Skeletal muscle satellite cell (primary cell): Measurements from ENCODE around the gene TCIRG1.

Experiments used
- H3K27me3 ChIP-seq: 2 replicates; pipeline ENCODE4 v1.7.0; 2013; ENCODE audit warnings: low read length; ENCODE audit not compliant: control insufficient read depth, insufficient read depth
- H3K36me3 ChIP-seq: 2 replicates; pipeline ENCODE4 v1.7.0; 2013; ENCODE audit warnings: mild to moderate bottlenecking, control low read depth, low read length; ENCODE audit not compliant: insufficient read depth
- H3K4me1 ChIP-seq: 2 replicates; pipeline ENCODE4 v1.7.0; 2013; ENCODE audit warnings: low read length; ENCODE audit not compliant: control insufficient read depth, insufficient read depth
- H3K4me2 ChIP-seq: 2 replicates; pipeline ENCODE4 v1.7.0; 2013; ENCODE audit warnings: mild to moderate bottlenecking, low read length
- H3K4me3 ChIP-seq: 2 replicates; pipeline ENCODE4 v1.7.0; 2013; ENCODE audit warnings: low read length
- H3K9ac ChIP-seq: 2 replicates; pipeline ENCODE4 v1.7.0; 2013; ENCODE audit warnings: mild to moderate bottlenecking, low read depth, low read length, moderate library complexity
- H3K9me3 ChIP-seq: replicated peaks from 2 replicates; pipeline ENCODE4 v1.7.0; 2013; ENCODE audit warnings: mild to moderate bottlenecking, control low read depth, low read length

The TCIRG1 gene

DNA sequence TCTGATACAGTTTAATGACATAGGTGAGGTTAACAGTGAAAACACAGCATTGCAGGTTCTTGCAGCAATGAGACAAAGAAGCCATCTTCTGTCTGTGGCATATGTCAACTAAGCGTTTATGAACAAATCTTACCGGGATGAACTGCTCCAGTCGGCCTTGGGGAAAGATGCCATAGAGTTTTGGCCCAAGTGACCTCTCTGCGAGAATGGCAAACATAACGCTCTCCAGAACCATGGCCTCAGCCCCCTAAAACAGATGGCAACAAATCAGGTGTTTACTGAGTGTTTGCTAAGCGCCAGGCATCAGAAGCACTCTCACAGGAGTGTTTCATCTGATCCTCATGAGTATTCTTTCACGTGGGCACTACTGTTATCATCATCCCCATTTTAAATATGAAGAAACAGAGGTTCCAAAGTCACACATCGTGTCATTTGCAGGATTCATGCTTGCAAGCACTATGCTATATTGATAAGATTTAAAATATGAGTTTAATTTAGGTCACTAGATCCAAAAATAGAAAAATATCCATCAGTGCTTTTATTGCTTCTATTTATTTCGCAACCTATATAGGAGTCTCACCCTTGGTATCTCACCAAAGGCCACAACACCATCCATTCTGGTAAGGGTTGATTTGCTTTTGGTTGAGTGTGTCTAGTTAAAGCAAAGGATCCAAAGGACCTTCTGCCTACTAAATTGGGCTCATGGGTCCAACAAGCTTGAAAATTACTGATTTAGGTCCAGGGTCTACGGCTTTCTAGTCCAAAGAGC, 35.9 kb downstream of the TCIRG1 start:
- Histone ChIP-seq H3K4me3 (no peak overlapping the region), H3K4me1 (no peaks in the 10 kb centered on the region), H3K9ac (no peak overlapping the region), H3K36me3 (peaks cover 8% of the 10 kb centered on the region), H3K9me3 (no peaks in the 10 kb centered on the region), H3K4me2 (no peak overlapping the region), H3K27me3 (no peaks in the 10 kb centered on the region)

DNA sequence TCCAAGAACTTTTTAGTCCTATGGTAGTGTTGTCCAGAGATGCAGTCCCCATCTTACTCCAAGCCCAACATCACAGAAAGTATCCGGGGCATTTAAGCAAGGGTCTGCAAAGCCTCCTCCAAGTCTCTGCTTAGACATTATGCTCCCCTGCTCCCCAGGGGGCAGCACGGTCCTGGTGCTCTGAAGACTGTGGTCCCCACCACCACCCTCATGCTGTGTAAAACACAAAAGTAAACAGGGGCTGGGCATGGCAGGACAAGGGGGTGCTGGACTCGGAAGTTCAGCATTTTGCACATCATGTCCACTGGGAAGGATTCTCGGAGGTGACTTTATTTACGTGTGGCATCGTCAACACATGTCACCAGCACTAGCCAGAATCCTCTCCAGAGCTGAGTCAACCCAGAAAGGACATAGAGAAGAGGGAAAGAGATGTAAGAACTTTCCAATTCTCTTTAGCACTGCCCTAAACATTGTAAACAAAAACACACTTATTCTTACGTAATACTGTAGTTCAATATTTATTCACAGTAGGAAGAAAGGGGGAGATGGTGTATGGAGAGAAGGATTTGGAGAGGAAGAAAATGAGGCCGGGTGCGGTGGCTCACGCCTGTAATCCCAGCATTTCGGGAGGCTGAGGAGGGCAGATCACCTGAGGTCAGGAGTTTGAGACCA, 37.7 kb downstream of the TCIRG1 start:
- Histone ChIP-seq H3K36me3 (no peaks in the 10 kb centered on the region), H3K4me3 (no peak overlapping the region), H3K4me2 (no peak overlapping the region), H3K9me3 (no peaks in the 10 kb centered on the region), H3K4me1 (no peaks in the 10 kb centered on the region), H3K9ac (no peak overlapping the region), H3K27me3 (no peaks in the 10 kb centered on the region)

DNA sequence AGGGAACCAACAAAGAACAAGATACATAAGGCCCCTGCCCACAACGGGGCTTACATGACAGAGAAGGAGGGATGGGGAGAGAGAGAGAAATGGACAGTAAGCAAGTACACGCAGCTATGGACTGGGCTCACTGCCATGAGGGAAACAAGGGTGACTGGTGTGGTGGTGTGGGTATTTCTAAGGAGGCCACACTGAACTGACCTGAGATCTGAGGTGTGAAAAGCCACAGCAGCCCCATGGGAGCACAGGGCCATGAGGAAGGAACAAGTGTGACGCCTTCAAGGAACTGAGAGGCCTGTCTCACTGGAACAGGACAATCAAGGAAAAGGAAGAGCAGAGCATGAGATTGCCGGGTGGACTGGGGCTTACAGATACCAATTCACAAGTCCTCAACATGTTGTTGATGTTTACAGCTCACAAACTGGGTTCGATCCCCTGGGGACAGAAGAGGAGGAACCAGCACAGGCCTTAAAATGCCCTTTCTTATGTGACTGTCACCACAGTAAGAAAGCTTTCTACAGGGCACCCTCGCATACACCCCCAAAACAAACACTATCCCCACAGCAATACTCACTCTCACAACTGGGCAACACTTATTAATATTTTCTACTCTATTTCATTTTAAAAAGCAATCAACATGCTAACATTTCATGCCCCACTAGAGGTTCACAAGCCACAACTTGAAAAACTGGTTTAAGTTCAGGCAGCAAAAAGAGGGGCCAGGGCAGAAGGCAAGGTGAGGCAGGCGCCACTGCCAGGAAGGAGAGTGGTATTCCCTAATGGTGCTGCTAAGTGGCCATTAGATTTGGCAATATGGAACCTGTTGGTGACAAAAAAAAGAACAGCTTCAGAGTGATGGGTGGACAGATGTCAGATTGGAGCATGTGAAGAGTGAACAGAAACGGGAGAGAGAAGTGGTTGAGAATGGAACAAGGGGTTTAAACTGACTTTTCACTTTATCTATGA, 39.1 kb downstream of the TCIRG1 start:
- Histone ChIP-seq H3K27me3 (no peaks in the 10 kb centered on the region), H3K9ac (no peak overlapping the region), H3K4me1 (no peaks in the 10 kb centered on the region), H3K4me2 (no peak overlapping the region), H3K4me3 (no peak overlapping the region), H3K9me3 (no peaks in the 10 kb centered on the region), H3K36me3 (no peaks in the 10 kb centered on the region)

DNA sequence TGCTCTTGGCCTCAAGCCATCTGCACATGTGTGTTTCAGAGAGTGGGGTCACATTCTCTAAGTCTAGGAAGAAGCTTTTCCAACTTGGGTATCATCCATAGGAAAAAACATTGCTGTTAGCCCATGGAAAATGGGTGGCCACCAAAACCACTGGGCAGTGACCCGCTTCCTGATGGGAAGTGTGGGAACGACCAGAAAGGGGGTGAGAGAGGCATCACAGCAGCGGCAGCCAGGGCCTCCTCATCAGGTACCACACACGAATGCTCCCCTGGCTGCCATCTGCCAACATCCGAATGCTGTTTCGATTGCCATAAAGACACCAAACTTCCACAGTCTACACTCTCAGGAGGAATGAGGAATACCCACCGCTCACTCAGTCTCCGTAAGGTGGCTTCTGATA, 42.0 kb downstream of the TCIRG1 start:
- H3K27me3 ChIP-seq = no peaks in the 10 kb centered on the region
- no peaks in the 10 kb centered on the region for H3K4me1 ChIP-seq
- no peaks in the 10 kb centered on the region for H3K36me3 ChIP-seq
- H3K9me3 ChIP-seq = no peaks in the 10 kb centered on the region
- no peak overlapping the region for H3K9ac ChIP-seq
- H3K4me2 ChIP-seq = no peak overlapping the region
- H3K4me3 ChIP-seq = no peak overlapping the region

DNA sequence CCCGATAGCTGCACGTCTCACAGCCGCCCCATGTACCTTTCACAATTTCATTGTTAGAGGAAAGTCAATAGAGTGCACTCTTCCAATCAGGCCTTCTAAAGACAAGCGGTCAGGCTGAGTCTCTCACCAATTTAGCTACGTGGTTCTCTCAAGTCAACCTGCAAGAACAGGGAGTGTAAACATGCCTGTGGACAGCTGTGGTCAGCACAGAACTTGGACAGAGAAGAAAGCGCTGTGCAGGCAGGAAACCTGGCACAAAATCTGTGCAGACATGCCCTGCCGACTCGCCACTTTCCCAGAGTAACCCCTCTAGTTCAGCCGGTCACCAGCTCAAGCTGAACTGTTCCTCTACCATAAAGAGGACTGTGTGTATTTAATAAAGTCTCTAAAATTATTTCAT, 42.9 kb downstream of the TCIRG1 start:
- H3K36me3 ChIP-seq = no peaks in the 10 kb centered on the region
- H3K4me3 ChIP-seq = no peak overlapping the region

DNA sequence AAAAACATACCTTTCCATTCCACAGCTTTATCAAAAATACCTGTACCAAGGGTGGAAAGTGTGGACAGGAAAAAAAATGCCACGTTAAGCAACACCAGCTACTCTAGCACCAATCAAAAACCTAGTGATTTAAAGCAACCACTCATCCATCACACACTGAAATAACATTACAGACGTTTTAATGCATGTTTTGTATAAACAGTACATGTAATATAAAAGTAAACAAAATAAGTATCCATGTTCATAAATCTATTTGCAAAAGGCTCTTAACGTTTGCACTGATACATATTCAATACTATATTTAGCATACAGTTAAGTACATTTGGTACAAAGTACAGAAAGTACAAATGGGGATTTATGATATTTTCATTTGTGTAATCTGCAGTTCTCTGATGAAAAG, 43.7 kb downstream of the TCIRG1 start:
- Histone ChIP-seq H3K4me2 (no peak overlapping the region), H3K9me3 (no peaks in the 10 kb centered on the region), H3K36me3 (no peaks in the 10 kb centered on the region), H3K9ac (no peak overlapping the region), H3K4me3 (no peak overlapping the region), H3K27me3 (no peaks in the 10 kb centered on the region), H3K4me1 (no peaks in the 10 kb centered on the region)

More for the DNA sequence above, 42.9 kb downstream of the TCIRG1 start:
- Histone ChIP-seq H3K4me1 (no peaks in the 10 kb centered on the region), H3K27me3 (no peaks in the 10 kb centered on the region), H3K9ac (no peak overlapping the region), H3K9me3 (no peaks in the 10 kb centered on the region), H3K4me2 (no peak overlapping the region)

DNA sequence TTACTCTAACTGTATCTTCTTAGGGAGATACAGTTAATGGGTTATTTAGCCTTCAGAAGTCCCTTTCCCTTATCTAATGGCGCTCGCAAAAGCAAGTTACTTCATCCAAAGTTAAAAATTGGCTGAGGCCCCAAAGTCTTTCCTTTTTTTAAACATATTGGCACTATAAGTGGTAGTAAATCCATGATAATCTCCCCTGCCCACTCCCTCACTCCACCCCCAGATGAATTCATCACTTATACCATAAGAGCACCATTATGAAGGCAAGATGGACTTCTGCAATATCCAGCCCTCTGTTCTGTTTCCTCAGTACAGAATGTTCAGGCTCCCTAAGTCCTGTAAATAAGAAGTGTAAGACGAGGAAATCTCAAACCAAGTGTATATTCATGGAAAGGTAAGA, 44.7 kb downstream of the TCIRG1 start:
- Histone ChIP-seq H3K36me3 (no peaks in the 10 kb centered on the region), H3K9me3 (no peaks in the 10 kb centered on the region), H3K9ac (no peak overlapping the region), H3K4me3 (no peak overlapping the region), H3K4me1 (no peaks in the 10 kb centered on the region), H3K4me2 (no peak overlapping the region), H3K27me3 (no peaks in the 10 kb centered on the region)

DNA sequence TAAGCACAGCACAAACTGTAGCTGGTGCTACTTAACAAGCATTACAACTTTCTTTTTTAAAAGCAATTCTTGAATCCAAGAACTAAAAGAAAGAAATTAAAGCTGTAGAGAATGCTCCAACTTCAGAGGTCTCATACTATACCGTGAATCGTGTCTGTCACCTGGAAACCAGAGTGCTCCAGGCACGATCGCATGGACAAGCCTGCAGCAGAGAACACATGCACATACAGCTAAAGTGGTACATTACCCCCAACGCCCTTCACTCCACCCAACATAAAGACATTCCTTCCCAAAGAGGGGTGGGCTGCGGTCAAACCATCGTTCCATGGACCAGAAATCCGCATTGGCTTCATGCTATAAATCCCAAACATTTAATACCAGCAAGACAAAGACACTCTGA, 50.9 kb downstream of the TCIRG1 start:
- Histone ChIP-seq H3K27me3 (no peaks in the 10 kb centered on the region), H3K4me2 (no peak overlapping the region), H3K4me3 (no peak overlapping the region), H3K9ac (no peak overlapping the region), H3K4me1 (no peaks in the 10 kb centered on the region), H3K9me3 (no peaks in the 10 kb centered on the region), H3K36me3 (no peaks in the 10 kb centered on the region)

DNA sequence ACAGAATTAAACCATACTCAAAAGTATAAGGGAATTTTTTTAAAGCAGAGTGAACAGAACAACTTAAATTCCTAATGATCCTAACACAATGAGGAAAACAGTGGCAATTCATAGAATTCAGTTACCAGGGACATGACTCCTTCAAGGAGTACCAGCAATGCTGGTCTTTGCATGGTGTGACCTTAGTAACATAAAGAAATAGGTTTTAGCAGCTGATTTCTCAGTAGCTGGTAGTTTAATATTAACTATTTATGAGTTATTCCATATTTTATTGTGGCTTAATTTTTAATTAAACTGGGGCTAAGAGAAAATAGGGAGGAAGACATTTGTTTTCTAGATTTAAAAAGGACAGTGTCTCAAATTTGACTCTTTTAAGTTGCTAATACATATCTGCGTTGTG, 51.5 kb downstream of the TCIRG1 start:
- H3K4me3 ChIP-seq = no peak overlapping the region
- no peaks in the 10 kb centered on the region for H3K4me1 ChIP-seq
- no peak overlapping the region for H3K9ac ChIP-seq
- no peaks in the 10 kb centered on the region for H3K9me3 ChIP-seq
- no peaks in the 10 kb centered on the region for H3K36me3 ChIP-seq
- H3K27me3 ChIP-seq = no peaks in the 10 kb centered on the region
- H3K4me2 ChIP-seq = no peak overlapping the region

DNA sequence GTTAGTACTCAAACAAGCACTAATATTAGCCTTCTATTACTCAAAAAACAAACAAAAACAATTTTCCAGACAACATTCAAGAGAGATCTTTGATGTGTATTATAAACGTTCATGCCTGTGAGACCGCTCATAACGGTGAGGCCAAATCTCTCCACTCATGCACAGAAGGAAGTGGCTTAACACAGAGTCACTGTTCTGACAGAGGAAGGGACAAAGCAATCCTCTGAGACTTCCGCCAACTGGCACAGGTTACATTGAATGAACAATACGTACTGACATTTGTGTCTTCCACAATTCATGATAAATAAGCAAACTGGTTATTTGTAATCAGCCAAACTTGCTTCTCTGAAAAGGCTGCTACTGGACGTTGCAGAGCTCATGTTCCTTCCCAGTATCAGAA, 51.9 kb downstream of the TCIRG1 start:
- H3K9ac ChIP-seq = no peak overlapping the region
- H3K4me1 ChIP-seq = no peaks in the 10 kb centered on the region
- no peaks in the 10 kb centered on the region for H3K9me3 ChIP-seq
- H3K4me3 ChIP-seq = no peak overlapping the region
- H3K4me2 ChIP-seq = no peak overlapping the region
- no peaks in the 10 kb centered on the region for H3K36me3 ChIP-seq
- no peaks in the 10 kb centered on the region for H3K27me3 ChIP-seq

DNA sequence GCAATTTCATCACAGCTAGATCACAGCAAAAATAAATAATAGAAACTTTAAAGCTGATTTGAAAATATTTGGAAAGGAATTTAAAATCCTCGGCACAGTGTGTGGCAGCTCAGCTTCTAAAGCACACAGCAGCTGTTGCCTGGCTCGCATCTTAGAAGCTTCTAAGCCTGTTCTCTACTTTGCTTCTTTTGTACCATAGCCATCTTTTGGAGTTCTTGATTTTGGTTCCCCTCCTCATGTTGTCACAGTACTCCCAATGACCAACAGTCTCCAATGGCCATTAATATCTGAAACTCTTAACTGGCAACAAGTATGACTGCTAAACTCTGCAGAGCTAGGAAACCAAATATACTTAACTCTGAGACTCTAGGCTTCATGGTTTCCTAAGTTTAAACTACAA, 53.6 kb downstream of the TCIRG1 start:
- no peaks in the 10 kb centered on the region for H3K9me3 ChIP-seq
- no peak overlapping the region for H3K4me2 ChIP-seq
- no peaks in the 10 kb centered on the region for H3K36me3 ChIP-seq
- no peak overlapping the region for H3K4me3 ChIP-seq
- no peak overlapping the region for H3K9ac ChIP-seq
- H3K4me1 ChIP-seq = no peaks in the 10 kb centered on the region
- H3K27me3 ChIP-seq = no peaks in the 10 kb centered on the region
